H1 (cell line): Measurements from ENCODE around the gene RABGAP1. TPM values are rescaled to one million over a fixed set of nuclear protein-coding genes. Genes with fewer than 3 reads are reported as not detected.

Source experiments
- CBX8 ChIP-seq: fragments of 300-800, 300-1000 bp; sonication (generic); IDR thresholded peaks from 2 replicates; pipeline ENCODE4 v1.7.1; 2016; ENCODE audit warnings: low read depth, low read length, borderline replicate concordance
- CHD1 ChIP-seq: IDR thresholded peaks from 2 replicates; pipeline ENCODE4 v1.6.1; 2012; ENCODE audit warnings: low read depth, low read length, improper control_type of control experiment
- EZH2 ChIP-seq: fragments of 200-600 bp; sonication (generic); IDR thresholded peaks from 2 replicates; pipeline ENCODE4 v1.7.1; 2012; ENCODE audit warnings: low read depth, mild to moderate bottlenecking, moderate library complexity, low read length, inconsistent platforms; ENCODE audit not compliant: severe bottlenecking
- KDM1A ChIP-seq: fragments of 200-600, 300-600 bp; sonication (generic); IDR thresholded peaks from 2 replicates; pipeline ENCODE4 v1.7.1; 2016; ENCODE audit warnings: mild to moderate bottlenecking, low read length, borderline replicate concordance
- KDM4A ChIP-seq: IDR thresholded peaks from one replicate; pipeline ENCODE4 v1.7.1; 2012; ENCODE audit warnings: low read depth, mild to moderate bottlenecking, moderate library complexity, low read length, inconsistent platforms; ENCODE audit not compliant: severe bottlenecking
- TAF1 ChIP-seq: IDR thresholded peaks from 2 replicates; pipeline ENCODE4 v1.6.1; 2011; ENCODE audit warnings: mild to moderate bottlenecking, low read depth, low read length
- TAF7 ChIP-seq: optimal IDR thresholded peaks from 2 replicates; pipeline ENCODE3; 2011; ENCODE audit warnings: low read depth, mild to moderate bottlenecking, inconsistent platforms, low read length, moderate library complexity, borderline replicate concordance
- polyA plus RNA-seq, 7 experiments: library from polyadenylated mRNA; depleted of rRNA in 3 of 7; stranded (reverse) in 5 of 7; unstranded in 2 of 7; fragments of >200 nt in 5 of 7; fragments of 200-250 nt in 2 of 7; gene quantifications; 1 replicate in 5 of 7; 2 replicates in 1 of 7; 4 replicates in 1 of 7; pipeline versions ENCODE4 v1.2.1 to v1.2.3, GENCODE V29; 2011 to 2013; ENCODE audit warnings: missing spikeins in 2 of 7, mixed read lengths in 2 of 7
- total RNA-seq: library from RNA; stranded (reverse); fragmentation: NEBNext Ultra II Directional; extraction: Animal tissue kit (Norgen Biotek cat#: 25700); gene quantifications from 2 replicates; pipeline ENCODE4 v1.2.1, GENCODE V29; 2021
- TF ChIP-seq, protein P1 (sequence below): IDR thresholded peaks from 2 replicates; pipeline ENCODE4 v1.6.1; 2012; ENCODE audit warnings: inconsistent platforms

The RABGAP1 gene
- total and polyA plus RNA-seq, 2 of the 8 experiments (the other 6 are each of a cell fraction or from before 2014, with no cell fraction given) = 15.7 to 38.3 TPM

DNA sequence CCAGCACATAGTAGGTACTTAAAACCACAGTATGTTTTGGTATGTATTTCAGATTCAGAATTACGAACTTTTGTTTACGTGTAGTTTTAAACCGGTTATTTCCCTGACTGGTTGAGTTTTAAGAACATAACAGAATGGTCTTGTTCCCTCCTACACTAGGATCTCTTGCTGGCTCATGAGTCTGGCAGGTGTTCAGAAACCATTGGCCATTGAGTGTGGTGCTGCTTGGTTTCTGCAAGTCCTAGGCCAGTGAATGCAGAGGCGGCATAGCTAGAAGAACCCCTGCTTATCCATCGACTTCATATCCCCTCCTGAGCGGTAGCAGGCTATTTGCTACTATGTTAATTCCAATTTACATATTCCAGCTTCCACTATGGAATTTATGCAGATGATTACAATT is 158.2 kb downstream of the RABGAP1 start (continued):
- no peak for TF ChIP-seq TAF1
- no peak for TF ChIP-seq KDM4A
- no peak for TF ChIP-seq CHD1
- no peak for TF ChIP-seq EZH2
- TF ChIP-seq KDM1A = no peak
- TF ChIP-seq, protein P1, sequence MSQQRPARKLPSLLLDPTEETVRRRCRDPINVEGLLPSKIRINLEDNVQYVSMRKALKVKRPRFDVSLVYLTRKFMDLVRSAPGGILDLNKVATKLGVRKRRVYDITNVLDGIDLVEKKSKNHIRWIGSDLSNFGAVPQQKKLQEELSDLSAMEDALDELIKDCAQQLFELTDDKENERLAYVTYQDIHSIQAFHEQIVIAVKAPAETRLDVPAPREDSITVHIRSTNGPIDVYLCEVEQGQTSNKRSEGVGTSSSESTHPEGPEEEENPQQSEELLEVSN = no peak
- TF ChIP-seq CBX8 = no peak
- no peak for TF ChIP-seq TAF7
- TF ChIP-seq, all 59 proteins: peak for 0
